A549 (cell line): ENCODE measurements around the gene CD99. TPM values are rescaled to one million over a fixed set of nuclear protein-coding genes. Genes with fewer than 3 reads are reported as not detected.

ENCODE experiments used
- ATAC-seq, 2 experiments: fragments of 200-7000 bp in 1 of 2; fragments of >200 bp in 1 of 2; cut with Nextera tagmentation in 1 of 2; cut with Tn5 transposase in 1 of 2; 3 replicates each; pipeline versions ENCODE4 v1.8.0 to v1.9.1; 2018 to 2020; ENCODE audit warnings: mild to moderate bottlenecking in 1 of 2, moderate library complexity in 1 of 2
- CTCF ChIA-PET: fragments of 300-600 bp; sonication (Branson Sonifier 250); formaldehyde crosslinking; extraction: SDS; loops from one replicate; lab custom pipeline; 2021; ENCODE audit warnings: antibody characterized with exemption, inconsistent platforms; lab: Yijun Ruan, JAX
- POLR2A ChIA-PET: fragments of 350-600 bp; formaldehyde crosslinking; extraction: SDS; loops from one replicate; lab custom pipeline; 2021; ENCODE audit warnings: antibody characterized with exemption, inconsistent platforms; lab: Yijun Ruan, JAX
- DNase-seq, 2 experiments: peaks; one replicate each; pipeline versions ENCODE4 v3.0.0 to v3.0.0-alpha.2; 2011 to 2016; ENCODE audit warnings: low read depth in 1 of 2, low spot score in 1 of 2
- FAIRE-seq: peaks from 2 replicates; lab custom pipeline; 2011; peaks lifted over from hg19 to GRCh38; lab: Jason Lieb, UNC
- H3K27ac ChIP-seq, 2 experiments: fragments of >200 bp; sonication (Bioruptor Twin); formaldehyde crosslinking; 3 replicates each; pipeline ENCODE4 v1.5.1; 2016 to 2017
- H3K4me1 ChIP-seq: fragments of >200 bp; sonication (Bioruptor Twin); formaldehyde crosslinking; 3 replicates; pipeline ENCODE4 v1.6.1; 2016
- H3K4me2 ChIP-seq: fragments of >200 bp; sonication (Bioruptor Twin); formaldehyde crosslinking; 3 replicates; pipeline ENCODE4 v1.6.1; 2016
- H3K4me3 ChIP-seq: fragments of >200 bp; sonication (Bioruptor Twin); formaldehyde crosslinking; 3 replicates; pipeline ENCODE4 v1.5.1; 2016
- H3K9me3 ChIP-seq: fragments of >200 bp; sonication (Bioruptor Twin); formaldehyde crosslinking; 3 replicates; pipeline ENCODE4 v1.6.1; 2016
- ATOH8 ChIP-seq: fragments of 250-450 bp; sonication (Bioruptor Pico); IDR thresholded peaks from 2 replicates; pipeline ENCODE4 v1.5.0; 2020; ENCODE audit warnings: low read depth, mild to moderate bottlenecking, moderate library complexity
- BHLHE40 ChIP-seq: IDR thresholded peaks from 2 replicates; pipeline ENCODE4 v1.6.1; 2012; ENCODE audit warnings: low read depth, low read length, inconsistent platforms
- CBX2 ChIP-seq: fragments of 200-600 bp; sonication (generic); IDR thresholded peaks from 2 replicates; pipeline ENCODE4 v1.6.1; 2016; ENCODE audit warnings: low read depth, mild to moderate bottlenecking, borderline replicate concordance
- CBX8 ChIP-seq: fragments of 200-600 bp; sonication (generic); IDR thresholded peaks from 2 replicates; pipeline ENCODE4 v1.6.1; 2016
- CEBPB ChIP-seq, 2 experiments: fragments of >200 bp in 1 of 2; sonication (Bioruptor Twin) in 1 of 2; formaldehyde crosslinking in 1 of 2; IDR thresholded peaks; 2 replicates each; pipeline ENCODE4 v1.6.1; 2012 to 2016
- CHD2 ChIP-seq: fragments of 150-350 bp; IDR thresholded peaks from 2 replicates; pipeline ENCODE4 v1.6.1; 2014; ENCODE audit warnings: low read length; ENCODE audit not compliant: partially characterized antibody
- E2F6 ChIP-seq: IDR thresholded peaks from 2 replicates; pipeline ENCODE4 v1.6.1; 2012; ENCODE audit warnings: low read depth, borderline replicate concordance
- EHF ChIP-seq: fragments of 250-450 bp; sonication (Bioruptor Pico); IDR thresholded peaks from 2 replicates; pipeline ENCODE4 v1.5.0; 2020; ENCODE audit warnings: mild to moderate bottlenecking
- EHMT2 ChIP-seq: fragments of 200-600 bp; sonication (generic); IDR thresholded peaks from 2 replicates; pipeline ENCODE4 v1.6.1; 2016; ENCODE audit warnings: antibody characterized with exemption, low read depth, mild to moderate bottlenecking, moderate library complexity
- ELK1 ChIP-seq: fragments of 150-350 bp; IDR thresholded peaks from 2 replicates; pipeline ENCODE4 v1.6.1; 2014; ENCODE audit warnings: low read depth, mild to moderate bottlenecking, low read length
- ESRRA ChIP-seq: fragments of 150-350 bp; IDR thresholded peaks from 2 replicates; pipeline ENCODE4 v1.6.1; 2014; ENCODE audit warnings: mild to moderate bottlenecking, low read length, borderline replicate concordance
- FOXS1 ChIP-seq: fragments of 250-450 bp; sonication (Bioruptor Pico); IDR thresholded peaks from 2 replicates; pipeline ENCODE4 v1.5.0; 2020; ENCODE audit warnings: mild to moderate bottlenecking, moderate library complexity
- GATA3 ChIP-seq: IDR thresholded peaks from 2 replicates; pipeline ENCODE4 v1.6.1; 2012; ENCODE audit warnings: borderline replicate concordance
- HDAC2 ChIP-seq: fragments of 200-600 bp; sonication (generic); IDR thresholded peaks from 2 replicates; pipeline ENCODE4 v1.6.1; 2016
- HES2 ChIP-seq: fragments of >200 bp; sonication (Bioruptor Twin); formaldehyde crosslinking; IDR thresholded peaks from 2 replicates; pipeline ENCODE4 v1.6.1; 2016
- HMGXB4 ChIP-seq: fragments of 250-450 bp; sonication (Bioruptor Pico); IDR thresholded peaks from 2 replicates; pipeline ENCODE4 v1.5.0; 2021; ENCODE audit warnings: mild to moderate bottlenecking, moderate library complexity, borderline replicate concordance
- HOXA7 ChIP-seq: fragments of 250-450 bp; sonication (Bioruptor Pico); IDR thresholded peaks from 2 replicates; pipeline ENCODE4 v1.5.0; 2020; ENCODE audit warnings: mild to moderate bottlenecking, moderate library complexity
- JUN ChIP-seq, 2 experiments: fragments of >200 bp; sonication (Bioruptor Twin); formaldehyde crosslinking; IDR thresholded peaks; 2 replicates in 1 of 2; 3 replicates in 1 of 2; pipeline ENCODE4 v1.6.1; 2016 to 2017
- MYC ChIP-seq: IDR thresholded peaks from 2 replicates; pipeline ENCODE4 v1.6.1; 2012; ENCODE audit warnings: mild to moderate bottlenecking, inconsistent platforms, low read length, improper control_type of control experiment, borderline replicate concordance
- NFE2L2 ChIP-seq: fragments of 150-350 bp; conservative IDR thresholded peaks from 2 replicates; pipeline ENCODE4 v1.6.1; 2014; ENCODE audit warnings: low read length
- NR3C1 ChIP-seq: fragments of >200 bp; sonication (Bioruptor Twin); formaldehyde crosslinking; IDR thresholded peaks from 3 replicates; pipeline ENCODE4 v1.6.1; 2017
- PHF8 ChIP-seq: fragments of 200-600 bp; sonication (generic); IDR thresholded peaks from 2 replicates; pipeline ENCODE4 v1.6.1; 2016; ENCODE audit warnings: low read depth, mild to moderate bottlenecking, antibody characterized with exemption, moderate library complexity, borderline replicate concordance
- POLR2A ChIP-seq: IDR thresholded peaks from 2 replicates; pipeline ENCODE4 v1.6.1; 2012; ENCODE audit warnings: mild to moderate bottlenecking, low read length
- RNF2 ChIP-seq: fragments of 200-600 bp; sonication (generic); IDR thresholded peaks from 2 replicates; pipeline ENCODE4 v1.6.1; 2016; ENCODE audit warnings: low read depth, mild to moderate bottlenecking, antibody characterized with exemption, moderate library complexity, borderline replicate concordance
- SMC3 ChIP-seq: fragments of >200 bp; sonication (Bioruptor Twin); formaldehyde crosslinking; IDR thresholded peaks from 3 replicates; pipeline ENCODE4 v1.6.1; 2018; ENCODE audit warnings: inconsistent platforms
- SREBF2 ChIP-seq: fragments of 450-650 bp; IDR thresholded peaks from 2 replicates; pipeline ENCODE4 v1.6.1; 2014; ENCODE audit warnings: mild to moderate bottlenecking, moderate library complexity
- TP53 ChIP-seq: fragments of 250-450 bp; sonication (Bioruptor Pico); IDR thresholded peaks from 2 replicates; pipeline ENCODE4 v1.5.0; 2021; ENCODE audit warnings: mild to moderate bottlenecking, moderate library complexity
- USF2 ChIP-seq: fragments of 450-650 bp; IDR thresholded peaks from 2 replicates; pipeline ENCODE4 v1.6.1; 2014; ENCODE audit warnings: antibody characterized with exemption
- ZC3H11A ChIP-seq: fragments of 450-650 bp; IDR thresholded peaks from 2 replicates; pipeline ENCODE4 v1.6.1; 2014; ENCODE audit warnings: antibody characterized with exemption, mild to moderate bottlenecking
- ZFP36 ChIP-seq: fragments of 450-650 bp; IDR thresholded peaks from 2 replicates; pipeline ENCODE4 v1.6.1; 2014; ENCODE audit warnings: borderline replicate concordance; ENCODE audit not compliant: partially characterized antibody
- ZNF302 ChIP-seq: fragments of 250-450 bp; sonication (Bioruptor Pico); IDR thresholded peaks from 2 replicates; pipeline ENCODE4 v1.9.0; 2021; ENCODE audit warnings: inconsistent platforms, mild to moderate bottlenecking, moderate library complexity
- WGBS: methylation state at CpG from one replicate; pipeline ENCODE4 v1.1.6; 2017; ENCODE audit errors: missing lambda C conversion rate; 5-methylcytosine and 5-hydroxymethylcytosine counted together
- polyA plus RNA-seq, 4 experiments: library from polyadenylated mRNA; depleted of rRNA in 3 of 4; stranded (reverse); fragments of >200 nt; fragmentation: RNase III in 1 of 4; extraction: RNeasy Plus Mini Kit Qiagen cat#74134 plus additional on column Dnase treatment in 1 of 4; gene quantifications; 2 replicates in 3 of 4; 3 replicates in 1 of 4; pipeline ENCODE4 v1.2.3, GENCODE V29; 2011 to 2017

CD99 gene
- polyA plus RNA-seq, 2 of the 4 experiments (the other 2 are of a cell fraction): 136 to 172 TPM

DNA sequence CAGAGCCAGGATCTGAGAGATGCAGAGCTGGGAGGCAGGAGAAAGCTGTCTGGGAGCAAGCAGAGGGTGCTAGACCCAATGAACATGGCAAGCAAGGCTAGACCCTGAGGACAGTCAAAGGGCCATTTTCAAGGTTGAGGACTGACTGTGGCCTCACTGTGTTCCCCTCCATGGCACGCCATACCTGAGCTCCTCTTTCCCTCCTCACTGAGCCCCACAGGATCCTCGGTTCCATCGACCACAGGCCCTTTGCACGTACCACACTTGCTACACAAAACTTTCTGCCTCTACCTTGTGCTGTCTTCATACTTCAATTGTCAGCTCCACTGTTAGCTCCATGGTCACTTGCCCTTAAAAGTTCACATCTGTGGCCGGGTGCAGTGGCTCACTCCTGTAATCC is 45.5 kb upstream of the CD99 start:
- ChIA-PET POLR2A (no interaction called here), CTCF (no interaction called here)
- no peaks in the 10 kb centered on the region for H3K9me3 ChIP-seq
- H3K27ac ChIP-seq: no peak overlapping the region
- FAIRE-seq (no peak), DNase-seq (no peak), ATAC-seq (no peak)
- WGBS: 81% methylated on average over 5 of the region's 5 CpGs
- no peak for TF ChIP-seq CBX2
- no peak for TF ChIP-seq HMGXB4 (CRISPR knock-in tag)
- no peak for TF ChIP-seq SMC3
- no peak for TF ChIP-seq ESRRA
- no peak for TF ChIP-seq FOXS1 (CRISPR knock-in tag)
- TF ChIP-seq CEBPB (IDR thresholded peaks at IDR 0.05): no peak
- TF ChIP-seq POLR2A: no peak
- TF ChIP-seq EHMT2: no peak
- TF ChIP-seq USF2: no peak
- TF ChIP-seq GATA3: no peak
- TF ChIP-seq HES2: no peak
- TF ChIP-seq ATOH8 (CRISPR knock-in tag): no peak
- TF ChIP-seq E2F6: no peak
- no peak for TF ChIP-seq MYC
- TF ChIP-seq SREBF2: no peak
- no peak for TF ChIP-seq EHF (CRISPR knock-in tag)
- TF ChIP-seq PHF8: no peak
- no peak for TF ChIP-seq NFE2L2
- no peak overlapping the region for H3K4me3 ChIP-seq
- no peak overlapping the region for H3K4me2 ChIP-seq
- H3K4me1 ChIP-seq: no peaks in the 10 kb centered on the region

DNA sequence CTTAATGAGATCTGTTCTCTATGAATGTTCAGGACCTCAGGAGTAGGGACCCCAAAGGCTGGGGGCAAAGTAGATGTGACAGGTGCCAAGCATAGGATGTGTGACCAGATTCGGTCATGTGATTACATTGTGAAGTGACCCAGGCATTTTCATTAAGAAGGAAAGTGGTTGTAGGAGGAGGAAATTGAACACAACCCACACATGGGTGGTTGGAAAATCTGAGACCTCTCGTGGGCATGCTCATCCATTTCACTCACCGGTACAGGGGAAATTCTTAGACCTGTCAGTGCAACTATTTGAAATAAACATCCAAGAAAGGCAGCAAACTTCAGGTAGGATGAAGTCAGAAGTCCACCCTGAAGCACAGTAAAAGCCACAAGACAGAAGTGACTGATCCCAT is 43.5 kb upstream of the CD99 start:
- FAIRE-seq: no peak
- TF ChIP-seq ZFP36: no peak
- no peak for TF ChIP-seq EHMT2
- POLR2A ChIA-PET: no interaction called here
- CTCF ChIA-PET: no interaction called here
- WGBS: 73% methylated on average over 3 of the region's 3 CpGs
- ATAC-seq: no peak
- Histone ChIP-seq H3K4me1 (no peaks in the 10 kb centered on the region), H3K4me3 (no peak overlapping the region), H3K27ac (no peak overlapping the region), H3K9me3 (no peaks in the 10 kb centered on the region), H3K4me2 (no peak overlapping the region)
- DNase-seq: no peak

DNA sequence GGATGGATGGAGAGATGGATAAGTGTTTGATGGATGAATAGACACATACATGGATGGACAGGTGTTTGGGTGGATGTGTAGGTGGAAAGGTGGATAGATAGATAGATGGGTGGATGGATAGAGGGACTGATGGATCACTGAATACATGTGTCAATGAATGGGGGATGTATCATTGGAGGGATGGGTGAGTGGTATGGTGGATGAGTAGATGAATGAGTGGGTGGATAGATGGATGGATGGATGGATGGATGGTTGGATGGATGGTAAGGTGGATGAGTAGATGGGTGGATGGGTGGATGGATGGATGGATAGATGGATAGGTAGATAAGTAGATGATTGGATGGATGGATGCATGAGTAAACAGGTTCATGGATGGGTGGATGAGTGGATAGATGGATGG is 41.1 kb upstream of the CD99 start:
- FAIRE-seq: no peak
- TF ChIP-seq EHF (CRISPR knock-in tag) (no peak), JUN (IDR thresholded peaks at IDR 0.05) (no peak), CHD2 (no peak), TP53 (CRISPR knock-in tag) (no peak), ESRRA (no peak), RNF2 (no peak), HDAC2 (no peak), USF2 (no peak), ELK1 (no peak), NR3C1 (no peak), ZC3H11A (no peak), HOXA7 (CRISPR knock-in tag) (no peak), BHLHE40 (no peak), HES2 (no peak), CBX2 (no peak), CBX8 (no peak), ZNF302 (no peak)

More for the DNA sequence above, 41.1 kb upstream of the CD99 start:
- ChIA-PET CTCF (no interaction called here), POLR2A (no interaction called here)
- peaks cover 7% of the 10 kb centered on the region for H3K4me1 ChIP-seq
- H3K27ac ChIP-seq: no peak overlapping the region
- no peak overlapping the region for H3K4me3 ChIP-seq
- no peak overlapping the region for H3K4me2 ChIP-seq
- no peaks in the 10 kb centered on the region for H3K9me3 ChIP-seq
- ATAC-seq: no peak
- no peak for DNase-seq
